NCI-H1105 (cell line): ENCODE data around the gene PDLIM4.

ENCODE experiments used
- DNase-seq: peaks from one replicate; lab custom pipeline; 2025; lab: John Stamatoyannopoulos, UW

Gene PDLIM4

DNA sequence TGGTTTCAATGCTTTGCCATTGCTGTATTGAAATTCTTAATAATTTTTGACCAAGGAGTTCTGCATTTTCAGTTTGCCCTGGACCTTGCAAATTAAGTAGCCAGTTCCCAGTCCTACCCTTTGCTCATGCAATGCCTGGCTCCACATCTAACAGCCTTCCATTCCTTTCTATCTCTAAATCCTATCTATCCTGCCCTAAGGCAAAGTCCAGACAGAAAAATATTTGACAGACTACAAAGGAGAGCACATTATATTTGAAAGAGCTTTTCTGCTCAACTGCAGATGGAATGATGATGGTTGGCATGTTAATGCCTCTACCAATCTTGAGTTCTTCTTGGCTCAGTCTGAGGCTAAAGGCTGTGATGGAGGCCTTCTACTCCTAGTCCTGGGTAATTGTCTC is 52.2 kb downstream of the PDLIM4 start:
- DNase-seq, result no peak

GRCh38 chr5:132310141-132310834 is 52.8 kb downstream of the PDLIM4 start:
- no peak for DNase-seq

DNA sequence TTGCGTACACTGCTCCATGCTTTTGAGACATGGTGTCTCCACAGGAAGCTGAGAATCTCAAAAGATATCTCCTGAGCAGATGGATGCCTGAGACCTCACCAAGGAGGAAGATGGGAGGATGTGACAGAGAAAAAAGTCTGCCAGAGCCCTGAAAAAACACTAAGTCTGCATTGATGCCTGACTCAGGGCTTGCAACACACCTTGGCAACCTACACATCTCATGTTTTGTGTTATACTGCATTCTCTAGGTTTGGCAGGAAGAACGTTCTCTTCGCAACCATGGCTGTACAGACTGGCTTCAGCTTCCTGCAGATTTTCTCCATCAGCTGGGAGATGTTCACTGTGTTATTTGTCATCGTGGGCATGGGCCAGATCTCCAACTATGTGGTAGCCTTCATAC is 55.9 kb downstream of the PDLIM4 start:
- no peak for DNase-seq

GRCh38 chr5:132313961-132314432 is 56.5 kb downstream of the PDLIM4 start:
- no peak for DNase-seq

DNA sequence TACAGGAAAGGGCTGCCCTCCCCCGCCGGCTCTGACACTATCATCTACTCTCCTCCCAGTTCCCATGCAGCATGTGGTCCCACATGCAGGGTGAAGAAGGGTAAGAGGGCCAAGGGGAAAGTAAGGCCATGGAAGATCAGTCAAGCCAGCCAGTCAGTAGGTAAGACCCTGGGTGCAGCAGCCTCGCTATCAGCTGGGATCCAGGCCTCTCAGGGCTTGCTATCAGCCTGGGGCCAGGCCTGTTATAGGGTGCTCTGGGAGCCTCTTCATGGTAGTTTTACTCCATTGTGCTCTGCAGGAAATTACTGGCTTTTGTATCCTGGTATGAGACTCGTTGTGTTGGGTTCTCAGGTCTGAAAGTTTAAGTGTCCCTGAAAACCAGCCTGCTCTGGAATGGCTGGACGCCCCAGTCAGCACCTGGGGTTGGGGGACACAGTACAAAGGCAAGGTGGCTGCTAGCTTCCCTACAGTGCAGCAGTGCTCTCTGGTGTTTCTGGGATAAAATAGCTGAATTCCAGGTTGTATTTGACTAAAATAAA is 58.1 kb downstream of the PDLIM4 start:
- DNase-seq, result no peak

DNA sequence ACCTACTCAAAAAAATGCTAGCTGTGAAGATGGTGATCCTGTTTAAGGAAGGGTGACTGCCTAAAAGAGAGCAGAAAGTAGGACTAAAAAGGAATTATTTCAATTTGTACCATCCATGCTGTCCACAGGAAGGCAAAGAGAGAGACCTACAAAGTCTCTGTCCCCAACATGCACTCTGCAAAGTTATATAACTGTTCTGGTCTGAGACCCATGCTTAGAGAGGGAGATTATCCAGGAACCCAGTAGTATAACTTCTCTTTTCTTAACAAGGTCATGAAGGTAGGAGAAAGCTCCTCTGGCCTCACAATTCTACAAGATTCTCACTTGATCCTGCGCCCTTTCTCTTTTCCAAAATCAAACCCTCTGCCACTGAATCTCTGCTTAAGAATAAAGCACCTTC is 62.5 kb downstream of the PDLIM4 start:
- no peak for DNase-seq

DNA sequence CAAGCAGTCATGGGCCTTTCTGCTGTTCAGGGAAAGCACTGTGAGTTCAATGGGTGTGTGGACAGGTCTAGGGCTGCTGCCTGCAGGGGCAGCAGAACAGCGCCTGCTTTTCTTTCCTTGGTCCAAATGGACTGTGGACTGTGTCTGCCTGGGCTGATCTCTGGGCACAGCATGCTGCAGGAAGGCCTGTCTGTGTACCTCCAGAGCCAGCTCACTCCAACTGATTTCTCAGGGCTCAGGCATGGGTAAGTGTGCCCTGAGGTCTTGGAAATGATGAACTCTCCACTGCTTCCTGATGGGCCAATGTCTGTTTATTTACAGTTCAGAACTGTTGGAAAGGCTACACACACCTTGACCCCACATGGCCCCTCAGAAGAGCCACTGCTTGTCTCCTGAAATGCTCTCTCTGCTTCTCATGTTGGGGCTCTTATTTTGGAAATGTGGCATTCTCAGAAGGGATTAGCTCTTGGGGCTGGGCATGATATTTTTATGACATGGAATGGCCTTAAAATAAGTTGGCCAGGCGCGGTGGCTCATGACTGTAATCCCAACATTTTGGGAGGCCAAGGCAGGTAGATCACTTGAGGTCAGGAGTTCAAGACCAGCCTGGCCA is 63.7 kb downstream of the PDLIM4 start:
- DNase-seq, result no peak

DNA sequence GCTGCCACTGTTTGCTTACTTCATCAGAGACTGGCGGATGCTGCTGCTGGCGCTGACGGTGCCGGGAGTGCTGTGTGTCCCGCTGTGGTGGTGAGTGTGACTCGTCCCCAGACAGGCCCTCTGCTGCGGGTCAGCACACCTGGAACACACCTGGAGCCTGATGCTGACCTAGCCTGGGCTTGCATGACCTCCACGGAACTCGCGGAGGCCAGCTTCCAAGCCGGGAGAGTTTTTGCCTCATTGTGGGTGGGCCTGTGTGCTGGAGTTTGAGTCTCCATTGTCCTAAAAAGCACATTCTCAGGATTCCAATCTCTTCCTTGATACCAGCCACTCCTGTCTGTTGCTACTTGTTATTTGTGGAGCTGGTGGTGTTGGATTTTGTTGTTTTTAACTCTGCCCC is 64.8 kb downstream of the PDLIM4 start:
- no peak for DNase-seq
